Ovary (tissue), 9 donors: ENCODE measurements around the gene AMBP. TPM values are rescaled to one million over a fixed set of nuclear protein-coding genes. Genes with fewer than 3 reads are reported as not detected.

Experiments
- DNase-seq, 5 donors: peaks; one replicate each; pipeline ENCODE4 v3.0.0-alpha.2; 2019 to 2020
- H3K27ac ChIP-seq, 2 donors: fragments of 200-600 bp; one replicate each; pipeline versions ENCODE4 v1.5.1 to v1.8.0; 2019 to 2022
- H3K27me3 ChIP-seq: fragments of 200-600 bp; one replicate; pipeline ENCODE4 v1.8.0; 2022
- H3K36me3 ChIP-seq: fragments of 200-600 bp; sonication (generic); one replicate; pipeline ENCODE4 v1.5.1; 2019
- H3K4me1 ChIP-seq: one replicate; pipeline ENCODE4 v1.8.1; 2013; ENCODE audit warnings: mild to moderate bottlenecking, moderate library complexity; ENCODE audit not compliant: insufficient read depth
- H3K4me3 ChIP-seq: fragments of 200-600 bp; sonication (generic); one replicate; pipeline ENCODE4 v1.5.1; 2017
- H3K9me3 ChIP-seq, 2 donors: fragments of 200-600 bp in 1 of 2; sonication (generic) in 1 of 2; one replicate each; pipeline versions ENCODE4 v1.5.1 to v1.8.1; 2013 to 2019; ENCODE audit warnings: mild to moderate bottlenecking in 1 of 2, moderate library complexity in 1 of 2
- CTCF ChIP-seq, 3 donors: fragments of 450-650 bp in 2 of 3; fragments of 200-600 bp in 1 of 3; IDR thresholded peaks; one replicate each; pipeline versions ENCODE4 v1.5.1 to v1.8.0; 2016 to 2022; ENCODE audit warnings: antibody characterized with exemption in 3 of 3, mild to moderate bottlenecking in 1 of 3
- EP300 ChIP-seq: sonication (generic); formaldehyde crosslinking; IDR thresholded peaks from one replicate; pipeline ENCODE4 v1.6.1; 2017; ENCODE audit warnings: antibody characterized with exemption
- POLR2A ChIP-seq: fragments of 450-650 bp; IDR thresholded peaks from one replicate; pipeline ENCODE4 v1.6.1; 2017; ENCODE audit warnings: antibody characterized with exemption, mild to moderate bottlenecking, moderate library complexity
- WGBS, 3 donors: extraction: QIAGEN DNeasy Blood & Tissue Kit in 1 of 3; methylation state at CpG; one replicate each; pipeline versions ENCODE4 v1.1.5 to v1.1.7; 2013 to 2017; 5-methylcytosine and 5-hydroxymethylcytosine counted together
- intact Hi-C, 4 donors: fragments of 100-400 bp; cut with DNase I; formaldehyde crosslinking; loops; one replicate each; pipeline versions ENCODE4 v1.11.0 to v1.15.1; 2022 to 2023
- polyA plus RNA-seq, 2 donors: library from polyadenylated mRNA; stranded (reverse); fragments of 200-250 nt in 1 of 2; fragments of 350-450 nt in 1 of 2; fragmentation: Illumina TruSeq in 1 of 2; extraction: RNeasy Lipid Tissue Mini Kit (QIAGEN cat#74804) in 1 of 2; gene quantifications; one replicate each; pipeline ENCODE4 v1.2.3, GENCODE V29; 2013 to 2014
- total RNA-seq, 7 donors: library from RNA; depleted of rRNA in 2 of 7; stranded (reverse); fragments of >200 nt in 2 of 7; fragmentation: NEBNext Ultra II Directional in 3 of 7; extraction: Animal tissue kit (Norgen Biotek cat#: 25700) in 3 of 7; gene quantifications; one replicate each; pipeline versions ENCODE4 v1.1.0 to v1.2.4, GENCODE V29; 2016 to 2023
- donor health status: DM: no; HTN: no; CAD: no; lungs with moderate emphysema.
- donor health status: DM: no; HTN: no; CAD: no.
- donor health status: Bipolar disorder and iron deficiency.
- donor health status: DM: yes; HTN: yes; CAD: no.
- donor health status: DM: no; HTN: no; CAD: no.
- donor health status: DM: yes; HTN: yes; CAD: no.

AMBP gene
- total and polyA plus RNA-seq, 9 donors: 0.15 to 3.9 (median 0.62) TPM; not detected in 3

GRCh38 chr9:114120192-114121014 is 42.3 kb upstream of the AMBP start:
- no peak for DNase-seq
- no peak for TF ChIP-seq CTCF (IDR thresholded peaks at IDR 0.05)
- TF ChIP-seq POLR2A: no peak
- no peaks in the 10 kb centered on the region for H3K9me3 ChIP-seq
- WGBS, 3 donors: 64 to 71% (median 65%) methylated on average over 4 of the region's 4 CpGs
- H3K4me1 ChIP-seq: peaks cover 2% of the 10 kb centered on the region
- no peaks in the 10 kb centered on the region for H3K27me3 ChIP-seq
- H3K36me3 ChIP-seq: no peaks in the 10 kb centered on the region
- no peak overlapping the region for H3K27ac ChIP-seq
- intact Hi-C loops: no loop called here
- no peak overlapping the region for H3K4me3 ChIP-seq

- DNase-seq: no peak
- Histone ChIP-seq H3K27ac (no peak overlapping the region), H3K27me3 (no peaks in the 10 kb centered on the region), H3K4me3 (no peak overlapping the region), H3K4me1 (peaks cover 2% of the 10 kb centered on the region), H3K9me3 (no peaks in the 10 kb centered on the region), H3K36me3 (no peaks in the 10 kb centered on the region)
- no peak for TF ChIP-seq EP300
- TF ChIP-seq CTCF (IDR thresholded peaks at IDR 0.05): no peak
- no peak for TF ChIP-seq POLR2A
- intact Hi-C loops: no loop called here
- 46 to 50% (median 47%) methylated on average over 9 of the region's 9 CpGs for WGBS, 3 donors
Observed at GRCh38 chr9:114119242-114120191, 41.4 kb upstream of the AMBP start.

- WGBS, 3 donors: 73 to 75% (median 74%) methylated on average over 21 of the region's 21 CpGs
- intact Hi-C loops: no loop called here
- H3K9me3 ChIP-seq: no peaks in the 10 kb centered on the region
- no peak overlapping the region for H3K27ac ChIP-seq
- no peaks in the 10 kb centered on the region for H3K27me3 ChIP-seq
- no peak for TF ChIP-seq CTCF (IDR thresholded peaks at IDR 0.05)
- no peak for TF ChIP-seq EP300
- no peak for TF ChIP-seq POLR2A
- no peaks in the 10 kb centered on the region for H3K4me1 ChIP-seq
- no peak overlapping the region for H3K4me3 ChIP-seq
- no peak for DNase-seq
- no peaks in the 10 kb centered on the region for H3K36me3 ChIP-seq
Observed at GRCh38 chr9:114117996-114118830, 40.1 kb upstream of the AMBP start.

GRCh38 chr9:114117614-114117995 is 39.5 kb upstream of the AMBP start:
- no peak for DNase-seq
- no peak overlapping the region for H3K27ac ChIP-seq
- no peaks in the 10 kb centered on the region for H3K27me3 ChIP-seq
- 92 to 96% (median 92%) methylated on average over 7 of the region's 7 CpGs for WGBS, 3 donors
- H3K4me1 ChIP-seq: no peaks in the 10 kb centered on the region
- no peak overlapping the region for H3K4me3 ChIP-seq
- TF ChIP-seq EP300: no peak
- no peaks in the 10 kb centered on the region for H3K9me3 ChIP-seq
- no peaks in the 10 kb centered on the region for H3K36me3 ChIP-seq
- intact Hi-C loops: no loop called here
